Measurements from ENCODE around the gene CCDC78.
"Not testable (repeated sequence)": the region's sequence is repeated elsewhere in the genome, so short reads cannot be mapped to it uniquely, and the experiment has no call there.

CCDC78 gene

GRCh38 chr16:764848-765487 is 38.7 kb upstream of the CCDC78 start:
- H3K9me3 Mint-ChIP-seq = no peaks in the 10 kb centered on the region
- H3K4me1 Mint-ChIP-seq (ENCODE audit: low read depth) = no peaks in the 10 kb centered on the region
- DNase-seq (ENCODE audit: low spot score) = no peak
- no peak overlapping the region for H3K27ac Mint-ChIP-seq
- no peaks in the 10 kb centered on the region for H3K27me3 Mint-ChIP-seq (ENCODE audit: low read depth)
- no peak overlapping the region for H3K4me3 Mint-ChIP-seq
- H3K36me3 Mint-ChIP-seq (ENCODE audit: low read depth) = no peaks in the 10 kb centered on the region

GRCh38 chr16:764184-764750 is 38.0 kb upstream of the CCDC78 start:
- Mint-ChIP-seq H3K9me3 (no peaks in the 10 kb centered on the region), H3K4me1 (ENCODE audit: low read depth) (no peaks in the 10 kb centered on the region), H3K27me3 (ENCODE audit: low read depth) (no peaks in the 10 kb centered on the region), H3K27ac (no peak overlapping the region), H3K36me3 (ENCODE audit: low read depth) (no peaks in the 10 kb centered on the region), H3K4me3 (no peak overlapping the region)
- DNase-seq (ENCODE audit: low spot score) = no peak

GRCh38 chr16:763369-764183 is 37.3 kb upstream of the CCDC78 start:
- Mint-ChIP-seq H3K27ac (no peak overlapping the region), H3K27me3 (ENCODE audit: low read depth) (no peaks in the 10 kb centered on the region), H3K9me3 (no peaks in the 10 kb centered on the region), H3K4me1 (ENCODE audit: low read depth) (no peaks in the 10 kb centered on the region), H3K4me3 (no peak overlapping the region), H3K36me3 (ENCODE audit: low read depth) (no peaks in the 10 kb centered on the region)
- DNase-seq (ENCODE audit: low spot score) = no peak

- no peaks in the 10 kb centered on the region for H3K9me3 Mint-ChIP-seq
Measured at GRCh38 chr16:762595-763268, 36.5 kb upstream of the CCDC78 start.

GRCh38 chr16:761625-762513 is 35.6 kb upstream of the CCDC78 start:
- Mint-ChIP-seq H3K36me3 (ENCODE audit: low read depth) (no peaks in the 10 kb centered on the region), H3K4me3 (no peak overlapping the region), H3K9me3 (no peaks in the 10 kb centered on the region), H3K4me1 (ENCODE audit: low read depth) (no peaks in the 10 kb centered on the region), H3K27ac (no peak overlapping the region), H3K27me3 (ENCODE audit: low read depth) (no peaks in the 10 kb centered on the region)
- DNase-seq (ENCODE audit: low spot score) = no peak

More at GRCh38 chr16:762595-763268, 36.5 kb upstream of the CCDC78 start:
- Mint-ChIP-seq H3K27me3 (ENCODE audit: low read depth) (no peaks in the 10 kb centered on the region), H3K4me3 (no peak overlapping the region), H3K4me1 (ENCODE audit: low read depth) (no peaks in the 10 kb centered on the region), H3K27ac (no peak overlapping the region), H3K36me3 (ENCODE audit: low read depth) (no peaks in the 10 kb centered on the region)
- DNase-seq (ENCODE audit: low spot score) = no peak

- Mint-ChIP-seq H3K9me3 (no peaks in the 10 kb centered on the region), H3K27me3 (ENCODE audit: low read depth) (peaks cover 5% of the 10 kb centered on the region), H3K4me3 (no peak within 1 kb of the TSS), H3K27ac (no peak within 1 kb of the TSS), H3K4me1 (ENCODE audit: low read depth) (no peaks in the 10 kb centered on the region), H3K36me3 (ENCODE audit: low read depth) (no peaks in the 10 kb centered on the region)
- no peak for DNase-seq (ENCODE audit: low spot score)
Measured at GRCh38 chr16:760545-761343, 34.5 kb upstream of the CCDC78 start, which contains the start of gene MSLN. TSS of gene MSLN (plus strand) at chr16:760734. CDS start at chr16:762681, 1,947 bp downstream.

- Mint-ChIP-seq H3K9me3 (no peaks in the 10 kb centered on the region), H3K36me3 (ENCODE audit: low read depth) (no peaks in the 10 kb centered on the region), H3K4me1 (ENCODE audit: low read depth) (no peaks in the 10 kb centered on the region), H3K27me3 (ENCODE audit: low read depth) (peaks cover 7% of the 10 kb centered on the region), H3K27ac (no peak overlapping the region), H3K4me3 (no peak overlapping the region)
- DNase-seq (ENCODE audit: low spot score) = no peak
Measured at GRCh38 chr16:760065-760464, 33.8 kb upstream of the CCDC78 start.

GRCh38 chr16:759110-759910 is 33.1 kb upstream of the CCDC78 start:
- H3K4me3 Mint-ChIP-seq = no peak overlapping the region
- peaks cover 7% of the 10 kb centered on the region for H3K27me3 Mint-ChIP-seq (ENCODE audit: low read depth)
- DNase-seq (ENCODE audit: low spot score) = no peak
- H3K27ac Mint-ChIP-seq = no peak overlapping the region
- no peaks in the 10 kb centered on the region for H3K36me3 Mint-ChIP-seq (ENCODE audit: low read depth)
- no peaks in the 10 kb centered on the region for H3K9me3 Mint-ChIP-seq
- no peaks in the 10 kb centered on the region for H3K4me1 Mint-ChIP-seq (ENCODE audit: low read depth)

GRCh38 chr16:756428-756827 is 30.2 kb upstream of the CCDC78 start:
- Mint-ChIP-seq H3K9me3 (no peaks in the 10 kb centered on the region), H3K27me3 (ENCODE audit: low read depth) (peaks cover 7% of the 10 kb centered on the region), H3K4me3 (no peak overlapping the region), H3K36me3 (ENCODE audit: low read depth) (no peaks in the 10 kb centered on the region), H3K27ac (no peak overlapping the region), H3K4me1 (ENCODE audit: low read depth) (no peaks in the 10 kb centered on the region)
- DNase-seq (ENCODE audit: low spot score) = no peak

GRCh38 chr16:754656-755055 is 28.4 kb upstream of the CCDC78 start:
- H3K27ac Mint-ChIP-seq = no peak overlapping the region

GRCh38 chr16:754121-754607 is 27.9 kb upstream of the CCDC78 start:
- H3K9me3 Mint-ChIP-seq; H3K4me3 Mint-ChIP-seq; H3K27ac Mint-ChIP-seq; DNase-seq (ENCODE audit: low spot score); H3K36me3 Mint-ChIP-seq (ENCODE audit: low read depth); H3K27me3 Mint-ChIP-seq (ENCODE audit: low read depth); H3K4me1 Mint-ChIP-seq (ENCODE audit: low read depth): not testable (repeated sequence)

More at GRCh38 chr16:754656-755055, 28.4 kb upstream of the CCDC78 start:
- no peaks in the 10 kb centered on the region for H3K36me3 Mint-ChIP-seq (ENCODE audit: low read depth)
- H3K27me3 Mint-ChIP-seq (ENCODE audit: low read depth) = peaks cover 7% of the 10 kb centered on the region
- no peaks in the 10 kb centered on the region for H3K4me1 Mint-ChIP-seq (ENCODE audit: low read depth)
- H3K4me3 Mint-ChIP-seq = no peak overlapping the region
- DNase-seq (ENCODE audit: low spot score) = no peak
- H3K9me3 Mint-ChIP-seq = no peaks in the 10 kb centered on the region

- Mint-ChIP-seq H3K36me3 (ENCODE audit: low read depth) (no peaks in the 10 kb centered on the region), H3K27ac (no peak overlapping the region), H3K4me1 (ENCODE audit: low read depth) (no peaks in the 10 kb centered on the region), H3K27me3 (ENCODE audit: low read depth) (peaks cover 7% of the 10 kb centered on the region), H3K4me3 (no peak overlapping the region), H3K9me3 (no peaks in the 10 kb centered on the region)
- no peak for DNase-seq (ENCODE audit: low spot score)
Measured at GRCh38 chr16:752007-752312, 25.7 kb upstream of the CCDC78 start.
